ENCODE data around the gene RUNX3. TPM values are rescaled to one million over a fixed set of nuclear protein-coding genes. Genes with fewer than 3 reads are reported as not detected.

RUNX3 gene
- total RNA-seq, 2 experiments from 2014 or later: 180 to 183 TPM

DNA sequence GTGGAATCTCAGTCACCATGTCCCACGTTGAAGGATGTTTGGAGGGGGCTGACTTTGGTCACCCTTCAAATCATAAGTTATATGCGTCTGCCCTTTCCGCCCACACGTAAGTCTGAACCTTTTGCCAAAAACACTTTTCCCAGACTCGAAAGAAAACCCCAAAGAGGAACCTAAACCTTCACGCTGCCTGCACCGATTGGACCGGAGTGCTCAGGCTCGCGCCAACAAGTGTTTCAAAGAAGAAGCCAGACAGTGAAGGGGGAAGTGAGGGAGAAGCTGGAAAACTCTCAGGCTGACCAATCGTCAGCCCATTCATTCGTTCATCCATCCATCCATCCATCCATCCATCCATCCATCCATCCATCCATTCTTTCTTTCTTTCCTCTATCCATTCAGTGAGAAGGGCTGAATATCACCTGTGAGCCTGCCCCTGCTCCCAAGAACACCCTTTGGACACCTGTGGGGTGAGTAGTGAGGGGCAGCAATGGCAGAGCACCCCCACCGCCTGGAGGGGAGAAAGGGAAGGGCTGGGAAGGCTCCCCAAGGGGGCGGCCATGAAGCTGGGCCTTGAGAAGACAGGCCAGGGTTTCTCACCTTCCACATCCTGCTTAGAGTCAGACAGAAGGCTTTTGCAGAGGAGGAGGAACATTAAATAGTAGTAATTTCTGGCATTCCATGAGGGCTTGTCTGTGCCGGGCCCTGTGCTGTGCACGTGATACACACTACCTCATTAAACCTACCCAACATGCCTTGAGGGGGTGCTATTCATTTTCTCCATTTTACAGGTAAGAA is 27.1 kb upstream of the RUNX3 start:
- POLR2A ChIA-PET: interaction anchor here (0.7 to 11.2 kb wide), 15 partner anchors 6 to 474 kb away, joined by 3 to 117 read pairs (median 5); no protein-coding TSS in a partner anchor
- H3K27ac Mint-ChIP-seq: peak overlapping the region; percentile 97
- intact Hi-C loops (cut with micrococcal nuclease): loop anchor here (5.0 kb wide), 1 partner anchor 35 kb away; no protein-coding TSS in a partner anchor
- peaks cover 90% of the 10 kb centered on the region for H3K36me3 Mint-ChIP-seq (ENCODE audit: low read depth)
- H3K9me3 Mint-ChIP-seq: no peaks in the 10 kb centered on the region
- TF ChIP-seq, protein P1, sequence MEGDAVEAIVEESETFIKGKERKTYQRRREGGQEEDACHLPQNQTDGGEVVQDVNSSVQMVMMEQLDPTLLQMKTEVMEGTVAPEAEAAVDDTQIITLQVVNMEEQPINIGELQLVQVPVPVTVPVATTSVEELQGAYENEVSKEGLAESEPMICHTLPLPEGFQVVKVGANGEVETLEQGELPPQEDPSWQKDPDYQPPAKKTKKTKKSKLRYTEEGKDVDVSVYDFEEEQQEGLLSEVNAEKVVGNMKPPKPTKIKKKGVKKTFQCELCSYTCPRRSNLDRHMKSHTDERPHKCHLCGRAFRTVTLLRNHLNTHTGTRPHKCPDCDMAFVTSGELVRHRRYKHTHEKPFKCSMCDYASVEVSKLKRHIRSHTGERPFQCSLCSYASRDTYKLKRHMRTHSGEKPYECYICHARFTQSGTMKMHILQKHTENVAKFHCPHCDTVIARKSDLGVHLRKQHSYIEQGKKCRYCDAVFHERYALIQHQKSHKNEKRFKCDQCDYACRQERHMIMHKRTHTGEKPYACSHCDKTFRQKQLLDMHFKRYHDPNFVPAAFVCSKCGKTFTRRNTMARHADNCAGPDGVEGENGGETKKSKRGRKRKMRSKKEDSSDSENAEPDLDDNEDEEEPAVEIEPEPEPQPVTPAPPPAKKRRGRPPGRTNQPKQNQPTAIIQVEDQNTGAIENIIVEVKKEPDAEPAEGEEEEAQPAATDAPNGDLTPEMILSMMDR (IDR thresholded peaks at IDR 0.05): no peak
- DNase-seq (peak; percentile 62), ATAC-seq (peak; percentile 21)
- H3K4me1 Mint-ChIP-seq (ENCODE audit: low read depth): peaks cover 87% of the 10 kb centered on the region
- CTCF ChIA-PET: interaction anchor here (1.0 to 3.8 kb wide), 4 partner anchors 15 to 143 kb away, joined by 3 to 25 read pairs (median 6); no protein-coding TSS in a partner anchor
- no peaks in the 10 kb centered on the region for H3K27me3 Mint-ChIP-seq
- peak overlapping the region; percentile 99 for H3K4me3 Mint-ChIP-seq

DNA sequence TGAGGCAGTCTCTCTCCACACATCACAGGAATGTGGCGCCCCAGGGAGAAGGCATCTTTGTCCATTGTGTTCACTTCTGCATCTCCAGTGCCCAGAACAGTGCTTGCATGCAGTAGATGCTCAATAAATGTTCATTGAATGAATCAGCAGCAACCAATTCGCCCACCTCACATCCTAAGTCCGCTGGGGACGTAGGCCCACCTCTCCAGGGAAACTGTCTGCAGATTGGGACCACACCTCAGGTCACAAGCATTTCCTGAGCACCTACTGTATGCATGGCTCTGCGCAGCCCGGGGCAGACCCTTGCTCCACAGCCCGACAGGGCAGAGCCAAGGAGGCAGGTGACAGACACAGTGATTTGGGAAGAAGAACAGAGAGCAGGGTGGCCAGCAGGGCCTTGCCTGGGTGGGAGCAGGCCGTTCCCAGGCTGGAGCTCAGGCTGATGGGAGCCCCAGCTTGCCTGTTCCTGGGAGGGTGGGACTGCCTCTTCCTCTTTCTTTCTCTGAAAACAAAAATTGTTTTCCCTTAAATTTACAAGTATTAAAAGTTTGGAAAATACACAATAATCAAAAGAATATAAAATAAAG is 25.8 kb upstream of the RUNX3 start:
- ChIA-PET POLR2A (interaction anchor here (0.8 to 11.2 kb wide), 14 partner anchors 8 to 144 kb away, joined by 3 to 117 read pairs (median 8); partner anchors contain the start of gene RUNX3), CTCF (interaction anchor here (0.7 to 5.2 kb wide), 8 partner anchors 14 to 144 kb away, joined by 3 to 53 read pairs (median 4); partner anchors contain the start of gene RUNX3)
- Mint-ChIP-seq H3K4me3 (peak overlapping the region; percentile 99), H3K9me3 (no peaks in the 10 kb centered on the region), H3K27me3 (no peaks in the 10 kb centered on the region), H3K4me1 (ENCODE audit: low read depth) (peaks cover 89% of the 10 kb centered on the region), H3K36me3 (ENCODE audit: low read depth) (peaks cover 90% of the 10 kb centered on the region), H3K27ac (peak overlapping the region; percentile 97)
- ATAC-seq: no peak
- TF ChIP-seq, protein P1 (IDR thresholded peaks at IDR 0.05): no peak
- no peak for DNase-seq
- intact Hi-C loops (cut with micrococcal nuclease): loop anchor here (2.0 to 5.0 kb wide), 2 partner anchors 36 to 75 kb away; no protein-coding TSS in a partner anchor

- peaks cover 89% of the 10 kb centered on the region for H3K4me1 Mint-ChIP-seq (ENCODE audit: low read depth)
- TF ChIP-seq, protein P1 (IDR thresholded peaks at IDR 0.05): no peak
- POLR2A ChIA-PET: interaction anchor here (0.5 to 11.2 kb wide), 13 partner anchors 8 to 292 kb away, joined by 3 to 117 read pairs (median 8); partner anchors contain the start of genes RSRP1 and RUNX3
Measured at GRCh38 chr1:24955161-24955560, 25.1 kb upstream of the RUNX3 start.

DNA sequence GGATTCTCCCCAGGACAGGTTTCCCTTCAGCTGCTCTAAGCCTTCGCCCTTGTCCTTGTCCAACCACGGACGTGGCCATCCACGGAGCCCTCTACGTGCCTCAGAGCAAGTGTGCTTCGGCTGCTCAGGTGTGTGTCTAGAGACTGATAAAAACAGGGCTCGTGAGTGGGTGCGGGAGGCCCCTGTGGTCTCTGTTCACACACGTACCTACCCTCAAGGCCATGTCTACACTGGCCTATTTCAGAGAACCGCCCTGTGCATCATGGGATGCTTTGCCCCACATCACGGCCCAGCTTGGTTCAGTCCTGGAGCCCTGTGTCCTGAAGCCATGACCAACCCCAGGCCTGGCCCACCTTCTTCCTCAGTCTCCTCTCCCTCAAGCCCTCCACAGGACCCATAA is 24.6 kb upstream of the RUNX3 start:
- DNase-seq: peak; percentile 72
- ChIA-PET CTCF (interaction anchor here (1.3 to 5.2 kb wide), 6 partner anchors 10 to 244 kb away, joined by 3 to 53 read pairs (median 4); partner anchors contain the start of gene RUNX3), POLR2A (interaction anchor here (0.5 to 11.2 kb wide), 12 partner anchors 9 to 293 kb away, joined by 3 to 117 read pairs (median 5); partner anchors contain the start of genes RSRP1 and RUNX3)
- peaks cover 88% of the 10 kb centered on the region for H3K4me1 Mint-ChIP-seq (ENCODE audit: low read depth)
- H3K4me3 Mint-ChIP-seq: peak overlapping the region; percentile 99
- H3K27me3 Mint-ChIP-seq: no peaks in the 10 kb centered on the region
- peak; percentile 24 for ATAC-seq
- intact Hi-C loops (cut with micrococcal nuclease): loop anchor here (2.0 to 5.0 kb wide), 2 partner anchors 38 to 76 kb away; no protein-coding TSS in a partner anchor
- peak overlapping the region; percentile 97 for H3K27ac Mint-ChIP-seq
- TF ChIP-seq, protein P1 (IDR thresholded peaks at IDR 0.05): no peak
- peaks cover 89% of the 10 kb centered on the region for H3K36me3 Mint-ChIP-seq (ENCODE audit: low read depth)
- H3K9me3 Mint-ChIP-seq: no peaks in the 10 kb centered on the region

More at GRCh38 chr1:24955161-24955560, 25.1 kb upstream of the RUNX3 start:
- CTCF ChIA-PET: interaction anchor here (0.7 to 5.2 kb wide), 8 partner anchors 17 to 244 kb away, joined by 3 to 53 read pairs (median 4); partner anchors contain the start of gene RUNX3
- intact Hi-C loops (cut with micrococcal nuclease): loop anchor here (2.0 to 5.0 kb wide), 2 partner anchors 37 to 76 kb away; no protein-coding TSS in a partner anchor
- DNase-seq (peak; percentile 92), ATAC-seq (peak; percentile 84)
- H3K9me3 Mint-ChIP-seq: no peaks in the 10 kb centered on the region
- H3K36me3 Mint-ChIP-seq (ENCODE audit: low read depth): peaks cover 90% of the 10 kb centered on the region
- peak overlapping the region; percentile 99 for H3K4me3 Mint-ChIP-seq
- peak overlapping the region; percentile 97 for H3K27ac Mint-ChIP-seq
- H3K27me3 Mint-ChIP-seq: no peaks in the 10 kb centered on the region
